ENCODE measurements around the gene PM20D2.

Gene PM20D2

DNA sequence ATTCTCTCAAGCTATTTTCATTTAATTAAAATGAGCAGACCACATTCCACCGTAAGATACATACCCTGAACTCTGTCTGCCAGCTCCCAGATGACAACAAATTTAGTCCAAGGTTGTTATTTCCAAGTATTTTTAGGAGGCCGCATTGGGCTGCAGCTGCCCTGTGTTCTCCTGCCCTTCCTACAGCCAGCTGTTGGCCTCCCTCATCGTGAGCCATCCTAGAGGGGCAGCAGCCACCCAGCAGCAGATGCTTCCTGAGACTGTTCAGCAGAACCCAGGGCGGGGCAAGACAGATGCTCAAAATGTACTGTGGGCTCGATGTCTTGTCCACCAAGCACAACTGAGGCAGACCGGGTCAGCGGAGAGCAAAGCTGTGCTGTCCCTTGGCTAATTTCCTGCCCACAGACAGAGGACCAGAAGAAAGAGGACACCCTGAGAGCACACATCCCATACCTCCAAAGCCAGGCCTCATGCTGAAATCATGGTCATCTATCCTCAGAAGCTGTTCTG, 54.9 kb downstream of the PM20D2 start:
- no peak for DNase-seq (ENCODE audit: low spot score in 2 of 2)
- Histone ChIP-seq H3K4me1 (no peaks in the 10 kb centered on the region), H3K36me3 (replicated peaks) (no peaks in the 10 kb centered on the region), H3K9me3 (no peaks in the 10 kb centered on the region; the same call in 1 of the 2 replicates), H3K4me3 (no peak overlapping the region), H3K27me3 (ENCODE audit: low read depth) (no peaks in the 10 kb centered on the region)
- in situ Hi-C loops (cut with MboI; ENCODE audit: low sequenced_read_pairs) = no loop called here

DNA sequence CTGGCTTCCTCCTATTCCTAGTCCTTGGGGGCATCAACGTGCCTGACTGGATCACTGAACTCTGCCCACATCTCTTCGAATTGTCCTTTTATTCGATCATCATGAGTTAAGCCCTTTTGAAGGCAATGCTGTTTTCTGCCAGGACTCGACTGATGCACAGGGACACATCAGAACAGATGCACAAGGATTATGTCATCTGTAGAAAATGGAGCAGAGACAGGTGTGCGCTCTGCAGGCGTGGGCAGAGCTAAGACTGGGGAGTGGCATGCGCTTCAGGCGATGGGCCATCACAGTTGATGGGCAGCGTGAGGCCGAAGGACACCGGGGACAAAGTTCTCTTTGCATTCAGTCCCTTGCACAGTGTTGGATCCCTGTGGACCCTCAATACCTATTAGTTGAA, 58.2 kb downstream of the PM20D2 start:
- no peak for DNase-seq (ENCODE audit: low spot score in 2 of 2)
- no peaks in the 10 kb centered on the region for H3K4me1 ChIP-seq
- H3K36me3 ChIP-seq (replicated peaks) = no peaks in the 10 kb centered on the region
- H3K4me3 ChIP-seq = no peak overlapping the region
- no peaks in the 10 kb centered on the region for H3K9me3 ChIP-seq
- in situ Hi-C loops (cut with MboI; ENCODE audit: low sequenced_read_pairs) = no loop called here
- no peaks in the 10 kb centered on the region for H3K27me3 ChIP-seq (ENCODE audit: low read depth)

DNA sequence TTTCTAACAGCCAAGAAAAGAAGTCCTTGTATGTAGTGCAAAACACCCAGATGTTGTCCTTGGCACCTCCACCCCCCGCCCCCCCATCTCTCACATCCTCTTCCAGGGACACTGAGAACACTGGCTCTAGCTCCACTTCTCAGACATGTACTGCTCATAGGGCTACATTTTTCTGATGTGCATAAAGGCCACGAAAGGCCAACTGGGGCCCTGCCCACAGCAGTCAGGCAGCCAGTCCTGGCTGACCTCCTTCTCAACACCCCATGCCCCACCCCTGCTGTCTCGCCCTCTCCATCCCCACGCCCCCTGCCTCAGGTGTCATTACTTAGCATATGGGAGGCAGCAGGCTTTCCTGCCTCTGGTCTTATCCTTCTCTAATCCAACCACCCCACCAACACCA, 60.0 kb downstream of the PM20D2 start:
- DNase-seq (ENCODE audit: low spot score in 2 of 2) = no peak
- Histone ChIP-seq H3K4me3 (no peak overlapping the region), H3K9me3 (no peaks in the 10 kb centered on the region), H3K4me1 (no peaks in the 10 kb centered on the region), H3K36me3 (replicated peaks) (no peaks in the 10 kb centered on the region), H3K27me3 (ENCODE audit: low read depth) (no peaks in the 10 kb centered on the region)
- in situ Hi-C loops (cut with MboI; ENCODE audit: low sequenced_read_pairs) = no loop called here

DNA sequence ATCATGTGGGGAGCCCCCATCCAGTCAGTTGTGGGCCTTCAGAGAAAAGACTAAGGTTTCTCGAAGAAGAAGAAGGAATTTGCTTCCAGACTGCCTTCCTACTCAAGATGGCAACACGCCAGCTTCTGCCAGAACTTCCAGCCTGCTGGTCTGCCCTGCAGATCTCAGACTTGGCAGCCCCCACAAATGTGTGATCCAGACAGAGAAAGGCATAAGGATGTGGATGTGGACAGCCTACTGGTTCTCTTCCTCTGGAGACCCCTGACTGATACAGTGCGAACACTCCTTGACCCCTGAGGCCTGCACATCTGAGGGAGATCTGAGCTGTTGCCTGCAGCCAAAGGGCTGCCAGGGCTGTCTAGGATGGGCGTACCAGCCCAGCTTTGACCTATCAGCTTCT, 62.7 kb downstream of the PM20D2 start:
- no peaks in the 10 kb centered on the region for H3K27me3 ChIP-seq (ENCODE audit: low read depth)
- H3K36me3 ChIP-seq (replicated peaks) = no peaks in the 10 kb centered on the region
- H3K4me1 ChIP-seq = no peaks in the 10 kb centered on the region
- DNase-seq (ENCODE audit: low spot score in 2 of 2) = no peak
- no peak overlapping the region for H3K4me3 ChIP-seq
- no peaks in the 10 kb centered on the region for H3K9me3 ChIP-seq
- in situ Hi-C loops (cut with MboI; ENCODE audit: low sequenced_read_pairs) = no loop called here

DNA sequence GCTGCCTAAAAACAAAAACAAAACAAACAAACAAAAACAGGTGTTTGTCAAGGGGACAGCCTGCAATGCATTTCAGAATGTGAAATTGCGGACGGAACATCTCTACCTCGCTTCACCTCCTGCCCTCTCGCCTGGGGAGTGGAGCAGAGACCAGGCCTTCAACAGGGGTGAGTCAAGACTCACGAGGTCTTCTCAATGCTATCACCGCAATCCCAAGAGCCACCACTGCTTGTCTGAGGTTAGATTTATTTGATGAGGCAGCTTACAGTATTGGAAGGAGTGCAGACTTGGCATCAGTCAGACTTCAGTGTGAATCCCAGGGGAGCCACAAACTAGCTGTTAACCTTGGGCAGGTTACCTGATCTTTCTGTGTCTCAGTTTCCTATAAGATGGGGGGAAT, 63.6 kb downstream of the PM20D2 start:
- in situ Hi-C loops (cut with MboI; ENCODE audit: low sequenced_read_pairs) = no loop called here

DNA sequence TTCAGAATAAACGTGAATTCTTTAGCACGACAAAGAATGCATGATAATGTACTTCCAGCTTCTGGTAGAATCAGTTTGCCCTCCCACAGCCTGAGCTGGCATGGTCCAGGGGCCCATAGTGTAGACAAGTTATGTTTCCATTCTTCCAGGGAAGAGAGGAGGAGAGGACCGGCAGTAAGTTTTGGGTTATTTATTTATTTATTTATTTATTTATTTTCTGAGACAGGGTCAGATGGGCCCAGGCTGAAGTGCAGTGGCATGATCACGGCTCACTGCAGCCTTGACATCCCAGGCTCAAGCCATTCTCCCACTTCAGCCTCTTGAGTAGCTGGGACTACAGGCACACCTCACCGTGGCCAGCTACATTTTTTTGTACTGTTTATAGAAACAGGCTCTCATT, 66.6 kb downstream of the PM20D2 start:
- H3K36me3 ChIP-seq (replicated peaks) = no peaks in the 10 kb centered on the region

More for the DNA sequence above, 63.6 kb downstream of the PM20D2 start:
- H3K4me1 ChIP-seq = no peaks in the 10 kb centered on the region
- no peak overlapping the region for H3K4me3 ChIP-seq
- no peak for DNase-seq (ENCODE audit: low spot score in 2 of 2)
- H3K9me3 ChIP-seq = peaks cover 2% of the 10 kb centered on the region; the same call in 1 of the 2 replicates
- H3K36me3 ChIP-seq (replicated peaks) = no peaks in the 10 kb centered on the region
- H3K27me3 ChIP-seq (ENCODE audit: low read depth) = no peaks in the 10 kb centered on the region

DNA sequence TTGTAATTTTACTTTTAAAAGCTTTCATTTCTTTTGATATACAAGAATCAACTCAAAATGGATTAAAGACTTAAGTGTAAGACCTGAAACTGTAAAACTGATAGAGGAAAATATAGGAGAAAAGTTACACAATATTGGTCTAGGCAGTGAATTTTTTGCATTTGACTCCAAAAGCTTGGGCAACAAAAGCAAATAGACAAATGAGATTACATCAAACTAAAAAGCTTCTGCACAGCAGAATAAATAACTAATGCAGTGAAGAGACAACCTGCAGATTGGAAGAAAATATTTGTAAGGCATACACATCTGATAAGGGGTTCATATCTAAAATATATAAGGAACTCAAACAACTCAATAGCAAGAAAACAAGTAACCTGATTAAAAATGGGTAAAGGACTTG, 68.3 kb downstream of the PM20D2 start:
- DNase-seq (ENCODE audit: low spot score in 2 of 2) = no peak
- Histone ChIP-seq H3K27me3 (ENCODE audit: low read depth) (no peaks in the 10 kb centered on the region; the same call in 1 of the 2 replicates), H3K36me3 (replicated peaks) (no peaks in the 10 kb centered on the region), H3K4me1 (peaks cover 1% of the 10 kb centered on the region), H3K4me3 (no peak overlapping the region), H3K9me3 (peaks cover 2% of the 10 kb centered on the region; the same call in 1 of the 2 replicates)
- in situ Hi-C loops (cut with MboI; ENCODE audit: low sequenced_read_pairs) = no loop called here

More for the DNA sequence above, 66.6 kb downstream of the PM20D2 start:
- in situ Hi-C loops (cut with MboI; ENCODE audit: low sequenced_read_pairs) = no loop called here
- H3K4me1 ChIP-seq = no peaks in the 10 kb centered on the region
- no peak overlapping the region for H3K4me3 ChIP-seq
- H3K27me3 ChIP-seq (ENCODE audit: low read depth) = no peaks in the 10 kb centered on the region; the same call in 1 of the 2 replicates
- peaks cover 2% of the 10 kb centered on the region; the same call in 1 of the 2 replicates for H3K9me3 ChIP-seq
- no peak for DNase-seq (ENCODE audit: low spot score in 2 of 2)

All from HAP-1 (cell line).